Diencephalon (tissue), 1 donor: Measurements from ENCODE around the gene TTC24. TPM values are rescaled to one million over a fixed set of nuclear protein-coding genes. Genes with fewer than 3 reads are reported as not detected.

Experiments used
- total RNA-seq: library from RNA; depleted of rRNA; stranded (reverse); fragments of >200 nt; gene quantifications from one replicate; pipeline ENCODE4 v1.2.3, GENCODE V29; 2014

The TTC24 gene
- not detected for total RNA-seq

GRCh38 chr1:156579472-156579871 is at the start of gene TTC24:
TSS of gene TTC24 (plus strand) at chr1:156579723. CDS start at chr1:156581365, 1,642 bp downstream.

GRCh38 chr1:156571919-156572662 is 7.4 kb upstream of the TTC24 start, which contains the start of gene IQGAP3:
TSS of gene IQGAP3 (minus strand) at chr1:156572565. CDS start at chr1:156572529, 36 bp downstream.

GRCh38 chr1:156591432-156592157 is 12.1 kb downstream of the TTC24 start, which contains the start of gene NAXE:
TSS of gene NAXE (plus strand) at chr1:156591776. CDS start at chr1:156591805, 29 bp downstream.

GRCh38 chr1:156601122-156601830 is 21.8 kb downstream of the TTC24 start, which contains the start of gene GPATCH4:
TSS of gene GPATCH4 (minus strand) at chr1:156601479.

GRCh38 chr1:156618853-156619581 is 39.5 kb downstream of the TTC24 start, which contains the start of gene HAPLN2:
TSS of gene HAPLN2 (plus strand) at chr1:156619415. CDS start at chr1:156623491, 4,076 bp downstream.

Other genes starting within 250 kb of the TTC24 start
- gene CCT3, start 241.4 kb upstream of the TTC24 start, total RNA-seq, result 279 TPM
- gene TSACC, start 241.2 kb upstream of the TTC24 start, total RNA-seq, result not detected
- not detected for gene RHBG, start 210.5 kb upstream of the TTC24 start, total RNA-seq
- 7.6 TPM for gene MEF2D, start 78.9 kb upstream of the TTC24 start, total RNA-seq
- 3.5 TPM for gene IQGAP3, start 7.2 kb upstream of the TTC24 start, total RNA-seq
- 54.0 TPM for gene NAXE, start 12.1 kb downstream of the TTC24 start, total RNA-seq
- 11.5 TPM for gene GPATCH4, start 21.8 kb downstream of the TTC24 start, total RNA-seq
- gene HAPLN2, start 39.7 kb downstream of the TTC24 start, total RNA-seq, result 0.23 TPM
- 219 TPM for gene BCAN, start 62.4 kb downstream of the TTC24 start, total RNA-seq
- gene NES, start 97.7 kb downstream of the TTC24 start, total RNA-seq, result 48.7 TPM
- gene CRABP2, start 125.9 kb downstream of the TTC24 start, total RNA-seq, result 8.8 TPM
- gene METTL25B, start 148.7 kb downstream of the TTC24 start, total RNA-seq, result 7.2 TPM
- 15.7 TPM for gene ISG20L2, start 149.0 kb downstream of the TTC24 start, total RNA-seq
- gene MRPL24, start 161.4 kb downstream of the TTC24 start, total RNA-seq, result 21.5 TPM
- gene HDGF, start 172.0 kb downstream of the TTC24 start, total RNA-seq, result 62.7 TPM
- 28.1 TPM for gene PRCC, start 187.8 kb downstream of the TTC24 start, total RNA-seq
- not detected for gene SH2D2A, start 237.1 kb downstream of the TTC24 start, total RNA-seq